ENCODE data around the gene NRXN3.

Gene NRXN3

GRCh38 chr14:79861111-79861510 is 1690.9 kb downstream of the NRXN3 start:
- Histone ChIP-seq H2AFZ (ENCODE audit: low read depth, low read length, severe bottlenecking) (no peak overlapping the region), H3K36me3 (ENCODE audit: low read length) (no peaks in the 10 kb centered on the region), H3K27me3 (ENCODE audit: low read length) (no peaks in the 10 kb centered on the region), H3K9me2 (replicated peaks; ENCODE audit: insufficient read depth, low read length) (no peaks in the 10 kb centered on the region), H3F3A (ENCODE audit: insufficient read depth) (no peaks in the 10 kb centered on the region), H3K4me2 (ENCODE audit: low read depth, low read length, poor library complexity, severe bottlenecking) (no peak overlapping the region), H4K20me1 (ENCODE audit: low read depth, low read length) (no peaks in the 10 kb centered on the region), H3K9me3 (ENCODE audit: insufficient read depth, low read length) (no peaks in the 10 kb centered on the region), H3K27ac (ENCODE audit: low read depth, low read length) (no peak overlapping the region), H3K9ac (ENCODE audit: low read length) (no peak overlapping the region), H3K79me2 (ENCODE audit: insufficient read depth, low read length) (no peaks in the 10 kb centered on the region), H3K4me3 (ENCODE audit: insufficient read depth, low read length, poor library complexity, severe bottlenecking) (no peak overlapping the region)
- TF ChIP-seq CTCF (IDR thresholded peaks at IDR 0.05; ENCODE audit: insufficient read depth, low read length, poor library complexity, severe bottlenecking): no peak
- TF ChIP-seq EZH2phosphoT487 (conservative IDR thresholded peaks at IDR 0.05; ENCODE audit: low read length): no peak

DNA sequence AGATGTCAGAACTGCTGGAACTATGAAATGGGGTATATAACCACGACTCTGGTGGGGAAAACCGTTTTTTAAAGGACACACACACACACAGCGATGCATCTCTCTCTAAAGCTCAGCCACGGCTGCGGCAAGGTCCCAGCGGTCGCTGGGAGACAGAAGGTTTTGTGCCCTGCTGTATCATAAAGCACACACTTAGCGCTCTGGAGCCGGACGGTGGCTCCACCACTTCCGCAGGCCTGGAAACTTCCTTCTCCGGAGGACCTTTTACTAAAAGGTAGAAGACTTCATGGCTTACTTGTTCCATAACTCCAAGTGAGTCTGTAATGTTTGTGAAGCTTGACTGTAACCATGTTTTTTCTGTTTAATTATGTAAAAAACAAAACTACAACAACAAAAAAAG is 1691.9 kb downstream of the NRXN3 start:
- Histone ChIP-seq H3K9me3 (ENCODE audit: insufficient read depth, low read length) (no peaks in the 10 kb centered on the region), H3K4me2 (ENCODE audit: low read depth, low read length, poor library complexity, severe bottlenecking) (no peak overlapping the region), H3K9ac (ENCODE audit: low read length) (no peak overlapping the region), H3K27ac (ENCODE audit: low read depth, low read length) (no peak overlapping the region), H3K36me3 (ENCODE audit: low read length) (no peaks in the 10 kb centered on the region), H4K20me1 (ENCODE audit: low read depth, low read length) (no peaks in the 10 kb centered on the region), H2AFZ (ENCODE audit: low read depth, low read length, severe bottlenecking) (no peak overlapping the region), H3K79me2 (ENCODE audit: insufficient read depth, low read length) (no peaks in the 10 kb centered on the region), H3K9me2 (replicated peaks; ENCODE audit: insufficient read depth, low read length) (no peaks in the 10 kb centered on the region), H3F3A (ENCODE audit: insufficient read depth) (no peaks in the 10 kb centered on the region), H3K4me3 (ENCODE audit: insufficient read depth, low read length, poor library complexity, severe bottlenecking) (no peak overlapping the region), H3K27me3 (ENCODE audit: low read length) (no peaks in the 10 kb centered on the region)
- no peak for TF ChIP-seq EZH2phosphoT487 (conservative IDR thresholded peaks at IDR 0.05; ENCODE audit: low read length)
- no peak for TF ChIP-seq CTCF (IDR thresholded peaks at IDR 0.05; ENCODE audit: insufficient read depth, low read length, poor library complexity, severe bottlenecking)

GRCh38 chr14:79871136-79871535 is 1701.0 kb downstream of the NRXN3 start:
- Histone ChIP-seq H3K9ac (ENCODE audit: low read length) (no peak overlapping the region), H3K27me3 (ENCODE audit: low read length) (no peaks in the 10 kb centered on the region), H3K9me3 (ENCODE audit: insufficient read depth, low read length) (no peaks in the 10 kb centered on the region), H3K4me2 (ENCODE audit: low read depth, low read length, poor library complexity, severe bottlenecking) (no peak overlapping the region), H4K20me1 (ENCODE audit: low read depth, low read length) (no peaks in the 10 kb centered on the region), H3K36me3 (ENCODE audit: low read length) (no peaks in the 10 kb centered on the region), H3K9me2 (replicated peaks; ENCODE audit: insufficient read depth, low read length) (no peaks in the 10 kb centered on the region), H3F3A (ENCODE audit: insufficient read depth) (no peaks in the 10 kb centered on the region), H3K4me3 (ENCODE audit: insufficient read depth, low read length, poor library complexity, severe bottlenecking) (no peak overlapping the region), H3K27ac (ENCODE audit: low read depth, low read length) (no peak overlapping the region), H3K79me2 (ENCODE audit: insufficient read depth, low read length) (no peaks in the 10 kb centered on the region), H2AFZ (ENCODE audit: low read depth, low read length, severe bottlenecking) (no peak overlapping the region)
- TF ChIP-seq EZH2phosphoT487 (conservative IDR thresholded peaks at IDR 0.05; ENCODE audit: low read length) (no peak), CTCF (IDR thresholded peaks at IDR 0.05; ENCODE audit: insufficient read depth, low read length, poor library complexity, severe bottlenecking) (no peak)
